K562 (cell line): ENCODE results near the gene LCN1. TPM values are rescaled to one million over a fixed set of nuclear protein-coding genes. Genes with fewer than 3 reads are reported as not detected.

ENCODE experiments used
- ESRRA ChIP-seq: fragments of 450-650 bp; IDR thresholded peaks from 2 replicates; pipeline ENCODE4 v1.6.1; 2014; ENCODE audit warnings: low read depth, mild to moderate bottlenecking, moderate library complexity, borderline replicate concordance
- ETV5 ChIP-seq: sonication (generic); formaldehyde crosslinking; IDR thresholded peaks from 2 replicates; pipeline ENCODE4 v1.4.0; 2020; ENCODE audit warnings: low read depth, mild to moderate bottlenecking, missing genetic modification reagents
- MECOM ChIP-seq: fragments of 250-450 bp; sonication (Bioruptor Pico); IDR thresholded peaks from 2 replicates; pipeline ENCODE4 v1.8.0; 2022; ENCODE audit warnings: inconsistent platforms
- NR3C1 ChIP-seq: sonication (generic); formaldehyde crosslinking; IDR thresholded peaks from 2 replicates; pipeline ENCODE4 v1.8.1; 2022; ENCODE audit warnings: missing genetic modification reagents
- SAP30 ChIP-seq: fragments of 200-600 bp; sonication (generic); IDR thresholded peaks from 2 replicates; pipeline ENCODE4 v1.6.1; 2012; ENCODE audit warnings: borderline replicate concordance, low read depth, mild to moderate bottlenecking, moderate library complexity, low read length, control low read depth, inconsistent platforms; ENCODE audit not compliant: insufficient read depth, poor library complexity, severe bottlenecking
- SMARCB1 ChIP-seq: IDR thresholded peaks from 2 replicates; pipeline ENCODE4 v1.6.1; 2011; ENCODE audit warnings: improper control_type of control experiment, low read depth; ENCODE audit not compliant: insufficient read length
- TCF3 ChIP-seq: sonication (generic); formaldehyde crosslinking; IDR thresholded peaks from 2 replicates; pipeline ENCODE4 v1.4.0; 2020; ENCODE audit warnings: mild to moderate bottlenecking, missing genetic modification reagents
- TEAD1 ChIP-seq, 2 experiments: fragments of 450-650 bp in 1 of 2; sonication (generic) in 1 of 2; formaldehyde crosslinking; IDR thresholded peaks; 2 replicates each; pipeline versions ENCODE4 v1.4.0 to v1.8.0; 2020 to 2022; ENCODE audit warnings: mild to moderate bottlenecking in 2 of 2, missing genetic modification reagents in 1 of 2
- ZFP1 ChIP-seq: fragments of 450-650 bp; formaldehyde crosslinking; IDR thresholded peaks from 2 replicates; pipeline ENCODE4 v1.4.0; 2020; ENCODE audit warnings: mild to moderate bottlenecking, mixed read lengths
- ZNF24 ChIP-seq: fragments of 450-650 bp; IDR thresholded peaks from 2 replicates; pipeline ENCODE4 v1.6.1; 2016
- ZNF274 ChIP-seq: IDR thresholded peaks from 2 replicates; pipeline ENCODE4 v1.6.1; 2011; ENCODE audit warnings: low read depth, mild to moderate bottlenecking, low read length, moderate library complexity, borderline replicate concordance
- ZNF384 ChIP-seq: IDR thresholded peaks from 2 replicates; pipeline ENCODE4 v1.6.1; 2012; ENCODE audit warnings: low read depth, low read length, improper control_type of control experiment
- ZNF507 ChIP-seq: conservative IDR thresholded peaks from 2 replicates; pipeline ENCODE4 v1.6.1; 2017; ENCODE audit warnings: missing genetic modification characterization, missing compliant biosample characterization
- ZNF75A ChIP-seq: fragments of 450-650 bp; formaldehyde crosslinking; IDR thresholded peaks from 2 replicates; pipeline ENCODE4 v1.4.0; 2020; ENCODE audit warnings: mild to moderate bottlenecking
- polyA plus RNA-seq, 8 experiments: library from polyadenylated mRNA; depleted of rRNA in 4 of 8; stranded (reverse) in 5 of 8; unstranded in 3 of 8; fragments of >200 nt; fragmentation: Nextera tagmentation in 2 of 8; fragmentation: Illumina TruSeq in 1 of 8; extraction: Ambion mirVana in 2 of 8; extraction: Trizol in 1 of 8; gene quantifications; 2 replicates each; pipeline versions ENCODE4 v1.2.1 to v1.2.3, GENCODE V29; 2011 to 2014; ENCODE audit warnings: inconsistent platforms in 1 of 8, missing spikeins in 1 of 8
- total RNA-seq, 7 experiments: library from RNA; depleted of rRNA in 6 of 7; stranded (reverse); fragments of >200 nt in 6 of 7; fragmentation: Illumina TruSeq in 2 of 7; extraction: Trizol in 2 of 7; gene quantifications; 2 replicates each; pipeline versions ENCODE4 v1.2.1 to v1.2.3, GENCODE V29; 2011 to 2021; ENCODE audit warnings: low replicate concordance in 1 of 7
- TF ChIP-seq, protein P1 (sequence below): fragments of 250-450 bp; sonication (Bioruptor Pico); IDR thresholded peaks from 2 replicates; pipeline ENCODE4 v1.4.0; 2020; ENCODE audit warnings: mild to moderate bottlenecking, moderate library complexity, borderline replicate concordance
- TF ChIP-seq, protein P2 (sequence below), 2 experiments: fragments of 450-650 bp in 1 of 2; sonication (generic) in 1 of 2; formaldehyde crosslinking; conservative IDR thresholded peaks; 2 replicates each; pipeline versions ENCODE4 v1.4.0 to v1.8.1; 2020 to 2022; ENCODE audit warnings: mild to moderate bottlenecking in 1 of 2, missing genetic modification reagents in 1 of 2
- TF ChIP-seq, protein P3 (sequence below): fragments of 450-650 bp; IDR thresholded peaks from 2 replicates; pipeline ENCODE4 v1.6.1; 2017; ENCODE audit warnings: mild to moderate bottlenecking, moderate library complexity
- TF ChIP-seq, protein P4 (sequence below): sonication (generic); formaldehyde crosslinking; IDR thresholded peaks from 2 replicates; pipeline ENCODE4 v1.8.1; 2023; ENCODE audit warnings: missing genetic modification reagents, mild to moderate bottlenecking, borderline replicate concordance

The LCN1 gene
- total and polyA plus RNA-seq, 9 of the 15 experiments (the other 6 are each of a cell fraction or from before 2014, with no cell fraction given) = not detected

DNA sequence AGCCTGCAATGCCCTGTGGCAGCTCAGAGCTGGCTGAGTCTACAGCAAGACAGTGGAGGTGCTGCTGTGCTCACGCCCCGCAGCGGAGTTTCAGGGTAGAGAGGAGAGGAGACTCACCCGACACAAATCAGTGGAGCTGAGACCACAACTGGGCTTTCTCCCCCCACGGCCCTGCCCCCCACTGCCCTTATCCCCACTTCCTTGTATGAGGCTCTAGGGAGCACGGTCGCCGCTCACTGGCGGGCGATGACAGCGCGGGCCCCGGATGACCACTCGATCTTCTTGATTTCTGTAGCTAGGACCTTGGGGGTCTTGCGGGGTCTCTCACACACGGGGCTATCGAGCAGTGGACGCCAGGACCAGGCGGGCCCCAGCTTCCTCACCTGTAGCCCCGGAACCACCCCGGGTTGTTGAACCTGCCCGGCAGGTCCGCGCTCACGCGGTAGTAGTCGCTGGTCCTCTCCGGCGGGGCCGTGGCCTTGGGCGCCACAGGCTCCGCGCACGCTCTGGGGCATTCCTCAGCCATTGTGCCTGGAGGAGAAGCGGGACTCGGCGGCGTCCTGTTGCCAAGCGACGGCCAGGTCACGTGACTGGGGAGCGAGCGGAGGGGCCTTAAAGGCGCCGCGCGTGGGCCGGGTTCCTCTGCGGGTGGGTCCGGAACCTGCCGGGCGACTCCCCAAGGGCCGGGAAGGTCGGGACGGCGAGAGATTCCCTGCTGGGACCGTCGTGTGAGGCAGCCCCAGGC lies 21.7 kb upstream of the LCN1 start (continued):
- TF ChIP-seq, protein P1, sequence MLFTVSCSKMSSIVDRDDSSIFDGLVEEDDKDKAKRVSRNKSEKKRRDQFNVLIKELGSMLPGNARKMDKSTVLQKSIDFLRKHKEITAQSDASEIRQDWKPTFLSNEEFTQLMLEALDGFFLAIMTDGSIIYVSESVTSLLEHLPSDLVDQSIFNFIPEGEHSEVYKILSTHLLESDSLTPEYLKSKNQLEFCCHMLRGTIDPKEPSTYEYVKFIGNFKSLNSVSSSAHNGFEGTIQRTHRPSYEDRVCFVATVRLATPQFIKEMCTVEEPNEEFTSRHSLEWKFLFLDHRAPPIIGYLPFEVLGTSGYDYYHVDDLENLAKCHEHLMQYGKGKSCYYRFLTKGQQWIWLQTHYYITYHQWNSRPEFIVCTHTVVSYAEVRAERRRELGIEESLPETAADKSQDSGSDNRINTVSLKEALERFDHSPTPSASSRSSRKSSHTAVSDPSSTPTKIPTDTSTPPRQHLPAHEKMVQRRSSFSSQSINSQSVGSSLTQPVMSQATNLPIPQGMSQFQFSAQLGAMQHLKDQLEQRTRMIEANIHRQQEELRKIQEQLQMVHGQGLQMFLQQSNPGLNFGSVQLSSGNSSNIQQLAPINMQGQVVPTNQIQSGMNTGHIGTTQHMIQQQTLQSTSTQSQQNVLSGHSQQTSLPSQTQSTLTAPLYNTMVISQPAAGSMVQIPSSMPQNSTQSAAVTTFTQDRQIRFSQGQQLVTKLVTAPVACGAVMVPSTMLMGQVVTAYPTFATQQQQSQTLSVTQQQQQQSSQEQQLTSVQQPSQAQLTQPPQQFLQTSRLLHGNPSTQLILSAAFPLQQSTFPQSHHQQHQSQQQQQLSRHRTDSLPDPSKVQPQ (CRISPR knock-in tag) = no peak
- TF ChIP-seq ZNF75A (CRISPR knock-in tag) (no peak), MECOM (no peak), SMARCB1 (no peak), TCF3 (CRISPR knock-in tag) (no peak), ZNF384 (no peak), ZNF274 (no peak), SAP30 (peak; percentile 93), ZNF507 (no peak), ZFP1 (CRISPR knock-in tag) (no peak), ESRRA (no peak), ZNF24 (no peak), NR3C1 (CRISPR knock-in tag) (no peak), ETV5 (CRISPR knock-in tag) (no peak), TEAD1 (CRISPR knock-in tag; IDR thresholded peaks at IDR 0.05) (peak in 1 of 2 experiments; percentile 65; a peak in 1 of 4 replicates)
- TF ChIP-seq, protein P2, sequence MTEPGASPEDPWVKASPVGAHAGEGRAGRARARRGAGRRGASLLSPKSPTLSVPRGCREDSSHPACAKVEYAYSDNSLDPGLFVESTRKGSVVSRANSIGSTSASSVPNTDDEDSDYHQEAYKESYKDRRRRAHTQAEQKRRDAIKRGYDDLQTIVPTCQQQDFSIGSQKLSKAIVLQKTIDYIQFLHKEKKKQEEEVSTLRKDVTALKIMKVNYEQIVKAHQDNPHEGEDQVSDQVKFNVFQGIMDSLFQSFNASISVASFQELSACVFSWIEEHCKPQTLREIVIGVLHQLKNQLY (CRISPR knock-in tag; conservative IDR thresholded peaks at IDR 0.05) = no peak
- TF ChIP-seq, protein P3, sequence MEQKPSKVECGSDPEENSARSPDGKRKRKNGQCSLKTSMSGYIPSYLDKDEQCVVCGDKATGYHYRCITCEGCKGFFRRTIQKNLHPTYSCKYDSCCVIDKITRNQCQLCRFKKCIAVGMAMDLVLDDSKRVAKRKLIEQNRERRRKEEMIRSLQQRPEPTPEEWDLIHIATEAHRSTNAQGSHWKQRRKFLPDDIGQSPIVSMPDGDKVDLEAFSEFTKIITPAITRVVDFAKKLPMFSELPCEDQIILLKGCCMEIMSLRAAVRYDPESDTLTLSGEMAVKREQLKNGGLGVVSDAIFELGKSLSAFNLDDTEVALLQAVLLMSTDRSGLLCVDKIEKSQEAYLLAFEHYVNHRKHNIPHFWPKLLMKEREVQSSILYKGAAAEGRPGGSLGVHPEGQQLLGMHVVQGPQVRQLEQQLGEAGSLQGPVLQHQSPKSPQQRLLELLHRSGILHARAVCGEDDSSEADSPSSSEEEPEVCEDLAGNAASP = no peak
- TF ChIP-seq, protein P4, sequence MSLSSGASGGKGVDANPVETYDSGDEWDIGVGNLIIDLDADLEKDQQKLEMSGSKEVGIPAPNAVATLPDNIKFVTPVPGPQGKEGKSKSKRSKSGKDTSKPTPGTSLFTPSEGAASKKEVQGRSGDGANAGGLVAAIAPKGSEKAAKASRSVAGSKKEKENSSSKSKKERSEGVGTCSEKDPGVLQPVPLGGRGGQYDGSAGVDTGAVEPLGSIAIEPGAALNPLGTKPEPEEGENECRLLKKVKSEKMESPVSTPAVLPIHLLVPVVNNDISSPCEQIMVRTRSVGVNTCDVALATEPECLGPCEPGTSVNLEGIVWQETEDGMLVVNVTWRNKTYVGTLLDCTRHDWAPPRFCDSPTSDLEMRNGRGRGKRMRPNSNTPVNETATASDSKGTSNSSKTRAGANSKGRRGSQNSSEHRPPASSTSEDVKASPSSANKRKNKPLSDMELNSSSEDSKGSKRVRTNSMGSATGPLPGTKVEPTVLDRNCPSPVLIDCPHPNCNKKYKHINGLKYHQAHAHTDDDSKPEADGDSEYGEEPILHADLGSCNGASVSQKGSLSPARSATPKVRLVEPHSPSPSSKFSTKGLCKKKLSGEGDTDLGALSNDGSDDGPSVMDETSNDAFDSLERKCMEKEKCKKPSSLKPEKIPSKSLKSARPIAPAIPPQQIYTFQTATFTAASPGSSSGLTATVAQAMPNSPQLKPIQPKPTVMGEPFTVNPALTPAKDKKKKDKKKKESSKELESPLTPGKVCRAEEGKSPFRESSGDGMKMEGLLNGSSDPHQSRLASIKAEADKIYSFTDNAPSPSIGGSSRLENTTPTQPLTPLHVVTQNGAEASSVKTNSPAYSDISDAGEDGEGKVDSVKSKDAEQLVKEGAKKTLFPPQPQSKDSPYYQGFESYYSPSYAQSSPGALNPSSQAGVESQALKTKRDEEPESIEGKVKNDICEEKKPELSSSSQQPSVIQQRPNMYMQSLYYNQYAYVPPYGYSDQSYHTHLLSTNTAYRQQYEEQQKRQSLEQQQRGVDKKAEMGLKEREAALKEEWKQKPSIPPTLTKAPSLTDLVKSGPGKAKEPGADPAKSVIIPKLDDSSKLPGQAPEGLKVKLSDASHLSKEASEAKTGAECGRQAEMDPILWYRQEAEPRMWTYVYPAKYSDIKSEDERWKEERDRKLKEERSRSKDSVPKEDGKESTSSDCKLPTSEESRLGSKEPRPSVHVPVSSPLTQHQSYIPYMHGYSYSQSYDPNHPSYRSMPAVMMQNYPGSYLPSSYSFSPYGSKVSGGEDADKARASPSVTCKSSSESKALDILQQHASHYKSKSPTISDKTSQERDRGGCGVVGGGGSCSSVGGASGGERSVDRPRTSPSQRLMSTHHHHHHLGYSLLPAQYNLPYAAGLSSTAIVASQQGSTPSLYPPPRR (CRISPR knock-in tag) = no peak
